Keratinocyte (primary cell): ENCODE measurements around the gene TYRO3. TPM values are rescaled to one million over a fixed set of nuclear protein-coding genes. Genes with fewer than 3 reads are reported as not detected.
"Not testable (repeated sequence)": the region's sequence is repeated elsewhere in the genome, so short reads cannot be mapped to it uniquely, and the experiment has no call there.

Experiments
- DNase-seq: peaks from one replicate; pipeline ENCODE4 v3.0.0-alpha.2; 2011; ENCODE audit warnings: low read depth, missing footprints, low spot score
- FAIRE-seq: peaks from 2 replicates; lab custom pipeline; 2011; peaks lifted over from hg19 to GRCh38; lab: Jason Lieb, UNC
- H2AFZ ChIP-seq: 2 replicates; pipeline ENCODE4 v1.6.0; 2012; ENCODE audit warnings: low read length, control low read depth, inconsistent platforms; ENCODE audit not compliant: control insufficient read depth
- H3K27ac ChIP-seq: 2 replicates; pipeline ENCODE4 v1.5.1; 2011; ENCODE audit warnings: low read length; ENCODE audit not compliant: control insufficient read depth, insufficient read depth
- H3K27me3 ChIP-seq: 3 replicates; pipeline ENCODE4 v1.6.0; 2011; ENCODE audit warnings: low read length; ENCODE audit not compliant: control insufficient read depth, insufficient read depth; ENCODE audit errors: extremely low read depth
- H3K36me3 ChIP-seq, 2 experiments: 2 replicates in 1 of 2; 3 replicates in 1 of 2; pipeline ENCODE4 v1.5.1; 2011; ENCODE audit warnings: low read length in 2 of 2, mild to moderate bottlenecking in 1 of 2; ENCODE audit not compliant: control insufficient read depth in 2 of 2, insufficient read depth in 2 of 2; ENCODE audit errors: extremely low read depth in 1 of 2
- H3K4me1 ChIP-seq: 3 replicates; pipeline ENCODE4 v1.5.1; 2011; ENCODE audit warnings: low read length; ENCODE audit not compliant: control insufficient read depth, insufficient read depth; ENCODE audit errors: extremely low read depth
- H3K4me2 ChIP-seq: 3 replicates; pipeline ENCODE4 v1.6.0; 2011; ENCODE audit warnings: low read depth, low read length; ENCODE audit not compliant: control insufficient read depth, insufficient read depth; ENCODE audit errors: extremely low read depth
- H3K4me3 ChIP-seq, 3 experiments: fragments of 200-600 bp in 1 of 3; sonication (generic) in 1 of 3; 2 replicates in 2 of 3; 3 replicates in 1 of 3; pipeline ENCODE4 v1.5.1; 2011 to 2016; ENCODE audit warnings: low read length in 3 of 3, mild to moderate bottlenecking in 3 of 3, control low read depth in 2 of 3, inconsistent platforms in 1 of 3, low read depth in 1 of 3, mixed read lengths in 1 of 3, mixed run types in 1 of 3, moderate library complexity in 1 of 3; ENCODE audit not compliant: control insufficient read depth in 2 of 3, insufficient read depth in 2 of 3; ENCODE audit errors: extremely low read depth in 1 of 3
- H3K79me2 ChIP-seq: 2 replicates; pipeline ENCODE4 v1.6.0; 2012; ENCODE audit warnings: low read length; ENCODE audit not compliant: control insufficient read depth, insufficient read depth
- H3K9ac ChIP-seq: 3 replicates; pipeline ENCODE4 v1.6.0; 2011; ENCODE audit warnings: low read length; ENCODE audit not compliant: control insufficient read depth, insufficient read depth; ENCODE audit errors: extremely low read depth
- H3K9me1 ChIP-seq: 3 replicates; pipeline ENCODE4 v1.6.0; 2011; ENCODE audit warnings: low read length; ENCODE audit not compliant: control insufficient read depth, insufficient read depth; ENCODE audit errors: extremely low read depth
- H3K9me3 ChIP-seq: 2 replicates; pipeline ENCODE4 v1.5.1; 2012; ENCODE audit warnings: low read depth, low read length; ENCODE audit not compliant: control insufficient read depth
- H4K20me1 ChIP-seq: 3 replicates; pipeline ENCODE4 v1.6.0; 2011; ENCODE audit warnings: low read length; ENCODE audit not compliant: control insufficient read depth, insufficient read depth; ENCODE audit errors: extremely low read depth
- EZH2 ChIP-seq: IDR thresholded peaks from one replicate; pipeline ENCODE4 v1.6.1; 2012; ENCODE audit warnings: inconsistent platforms, mild to moderate bottlenecking, low read length, moderate library complexity
- dilution Hi-C: fragments of 300-500 bp; cut with MboI; formaldehyde crosslinking; loops from one replicate; pipeline ENCODE4 v1.7.0; 2020; ENCODE audit warnings: low sequenced_read_pairs; ENCODE audit not compliant: extremely low pct_ligation_motif_present
- polyA plus RNA-seq, 5 experiments: library from polyadenylated mRNA; depleted of rRNA in 3 of 5; stranded (reverse) in 3 of 5; stranded (forward) in 1 of 5; unstranded in 1 of 5; fragments of >200 nt; gene quantifications; 1 replicate in 1 of 5; 2 replicates in 3 of 5; 3 replicates in 1 of 5; pipeline versions ENCODE4 v1.2.1 to v1.2.3, GENCODE V29; 2011 to 2012; ENCODE audit warnings: missing spikeins in 2 of 5, low read depth in 1 of 5, low replicate concordance in 1 of 5
- TF ChIP-seq, protein P1 (sequence below), 3 experiments: IDR thresholded peaks in 1 of 3; conservative IDR thresholded peaks in 1 of 3; optimal IDR thresholded peaks in 1 of 3; 2 replicates in 2 of 3; 3 replicates in 1 of 3; pipeline versions ENCODE3 to v1.5.1; 2011; ENCODE audit warnings: low read length in 3 of 3, mild to moderate bottlenecking in 3 of 3, moderate library complexity in 2 of 3, control low read depth in 1 of 3, inconsistent platforms in 1 of 3; ENCODE audit not compliant: insufficient read depth in 2 of 3; ENCODE audit errors: extremely low read depth in 1 of 3

The TYRO3 gene
- polyA plus RNA-seq, 1 donor (not counting 4 experiments of a cell fraction or from before 2014, with no cell fraction given), result 9.0 TPM

DNA sequence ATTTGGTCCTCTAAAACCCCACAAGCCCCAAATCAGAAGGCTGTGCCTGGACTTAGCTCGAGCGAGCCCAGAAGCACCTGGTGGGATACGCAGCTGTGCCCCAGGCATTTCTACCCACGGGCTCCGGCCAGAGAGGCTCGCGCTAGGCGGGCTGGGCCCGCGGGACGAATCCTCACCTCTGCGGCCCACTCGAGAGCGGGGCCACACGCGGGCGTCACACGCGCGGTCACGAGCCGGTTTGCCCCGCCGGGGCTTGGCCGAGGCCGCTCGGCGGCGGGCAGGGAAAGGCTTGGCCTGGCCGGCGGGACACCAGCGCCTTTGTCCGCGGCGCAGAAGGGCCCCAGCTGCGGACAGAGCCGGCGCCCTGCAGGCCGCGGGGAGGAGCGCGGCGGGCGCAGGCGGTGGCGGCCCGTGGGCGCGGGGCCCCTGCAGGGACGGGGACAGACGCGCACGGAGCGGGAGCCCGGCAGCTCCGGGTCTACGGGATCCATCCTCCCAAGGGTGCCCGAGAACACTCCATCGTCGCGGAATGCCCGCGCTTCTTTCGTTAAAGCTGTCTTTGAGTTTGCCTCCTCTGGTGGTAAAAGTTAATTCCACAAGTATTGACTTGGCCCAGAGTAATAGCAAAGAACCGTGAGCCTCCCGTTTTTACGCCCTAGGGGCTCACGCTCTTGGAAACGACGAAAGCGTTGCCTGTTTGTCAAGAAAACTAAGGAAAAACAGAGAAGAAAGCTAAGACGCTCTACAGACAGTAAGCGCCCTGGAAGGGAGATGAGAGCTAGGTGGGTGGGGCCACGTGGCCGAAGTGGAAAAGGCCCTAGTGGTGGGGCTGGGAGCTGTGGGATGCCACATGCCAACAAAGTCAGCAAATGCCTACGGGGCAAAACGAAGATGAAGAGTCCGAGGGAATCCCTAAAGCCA, 26.4 kb downstream of the TYRO3 start:
- peak; percentile 20 for FAIRE-seq
- peaks cover 3% of the 10 kb centered on the region for H3K27me3 ChIP-seq
- no peak overlapping the region for H3K27ac ChIP-seq
- H3K4me3 ChIP-seq, result peak overlapping the region in 2 of 3 experiments; percentile 60 to 68
- no peaks in the 10 kb centered on the region for H3K79me2 ChIP-seq
- peaks cover 8% of the 10 kb centered on the region for H3K4me1 ChIP-seq
- DNase-seq, result peak; percentile 2
- TF ChIP-seq, protein P1, sequence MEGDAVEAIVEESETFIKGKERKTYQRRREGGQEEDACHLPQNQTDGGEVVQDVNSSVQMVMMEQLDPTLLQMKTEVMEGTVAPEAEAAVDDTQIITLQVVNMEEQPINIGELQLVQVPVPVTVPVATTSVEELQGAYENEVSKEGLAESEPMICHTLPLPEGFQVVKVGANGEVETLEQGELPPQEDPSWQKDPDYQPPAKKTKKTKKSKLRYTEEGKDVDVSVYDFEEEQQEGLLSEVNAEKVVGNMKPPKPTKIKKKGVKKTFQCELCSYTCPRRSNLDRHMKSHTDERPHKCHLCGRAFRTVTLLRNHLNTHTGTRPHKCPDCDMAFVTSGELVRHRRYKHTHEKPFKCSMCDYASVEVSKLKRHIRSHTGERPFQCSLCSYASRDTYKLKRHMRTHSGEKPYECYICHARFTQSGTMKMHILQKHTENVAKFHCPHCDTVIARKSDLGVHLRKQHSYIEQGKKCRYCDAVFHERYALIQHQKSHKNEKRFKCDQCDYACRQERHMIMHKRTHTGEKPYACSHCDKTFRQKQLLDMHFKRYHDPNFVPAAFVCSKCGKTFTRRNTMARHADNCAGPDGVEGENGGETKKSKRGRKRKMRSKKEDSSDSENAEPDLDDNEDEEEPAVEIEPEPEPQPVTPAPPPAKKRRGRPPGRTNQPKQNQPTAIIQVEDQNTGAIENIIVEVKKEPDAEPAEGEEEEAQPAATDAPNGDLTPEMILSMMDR (optimal IDR thresholded peaks at IDR 0.05 in 1 of 3, IDR thresholded peaks at IDR 0.05 in 1 of 3, conservative IDR thresholded peaks at IDR 0.05 in 1 of 3; ENCODE audit: extremely low read depth in 1 of 3, insufficient read depth in 2 of 3, low read length in 3 of 3), result peak; percentile 10 to 34 (median 30)
- TF ChIP-seq EZH2, result no peak
- no peaks in the 10 kb centered on the region for H3K36me3 ChIP-seq
- peak overlapping the region; percentile 81 for H2AFZ ChIP-seq
- H3K9ac ChIP-seq, result peak overlapping the region; percentile 58
- H3K9me3 ChIP-seq, result no peaks in the 10 kb centered on the region
- no peaks in the 10 kb centered on the region for H4K20me1 ChIP-seq
- dilution Hi-C loops, result no loop called here
- no peaks in the 10 kb centered on the region for H3K9me1 ChIP-seq
- peak overlapping the region; percentile 87 for H3K4me2 ChIP-seq

DNA sequence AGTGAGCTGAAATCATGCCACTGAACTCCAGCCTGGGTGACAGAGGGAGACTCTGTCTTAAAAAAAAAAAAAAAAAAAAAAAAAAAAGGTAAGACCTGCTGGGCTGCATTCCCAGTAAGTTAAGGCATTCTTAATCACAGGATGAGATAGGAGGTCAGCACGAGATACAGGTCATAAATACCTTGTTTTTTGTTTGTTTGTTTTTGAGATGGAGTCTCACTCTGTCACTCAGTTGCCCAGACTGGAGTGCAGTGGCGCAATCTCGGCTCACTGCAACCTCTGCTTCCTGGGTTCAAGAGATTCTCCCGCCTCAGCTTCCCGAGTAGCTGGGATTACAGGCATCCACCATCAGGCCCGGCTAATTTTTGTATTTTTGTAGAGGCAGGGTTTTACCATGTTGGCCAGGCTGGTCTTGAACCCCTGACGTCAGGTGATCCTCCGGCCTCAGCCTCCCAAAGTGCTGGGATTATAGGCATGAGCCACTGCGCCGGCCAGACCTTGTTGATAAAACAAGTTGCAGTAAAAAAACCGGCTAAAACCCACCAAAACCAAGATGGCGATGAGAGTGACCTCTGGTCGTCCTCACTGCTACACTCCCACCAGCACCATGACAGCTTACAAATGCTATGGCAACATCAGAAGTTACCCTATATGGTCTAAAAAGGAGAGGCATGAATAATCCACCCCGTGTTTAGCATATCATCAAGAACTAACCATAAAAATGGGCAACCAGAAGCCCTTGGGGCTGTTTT, 27.7 kb downstream of the TYRO3 start:
- H3K4me3 ChIP-seq, H3K4me2 ChIP-seq, H2AFZ ChIP-seq, dilution Hi-C loops, H3K36me3 ChIP-seq, H3K9me3 ChIP-seq, FAIRE-seq, H3K79me2 ChIP-seq, DNase-seq, H4K20me1 ChIP-seq, H3K9me1 ChIP-seq, H3K27ac ChIP-seq, H3K27me3 ChIP-seq, H3K4me1 ChIP-seq, H3K9ac ChIP-seq: not testable (repeated sequence)

DNA sequence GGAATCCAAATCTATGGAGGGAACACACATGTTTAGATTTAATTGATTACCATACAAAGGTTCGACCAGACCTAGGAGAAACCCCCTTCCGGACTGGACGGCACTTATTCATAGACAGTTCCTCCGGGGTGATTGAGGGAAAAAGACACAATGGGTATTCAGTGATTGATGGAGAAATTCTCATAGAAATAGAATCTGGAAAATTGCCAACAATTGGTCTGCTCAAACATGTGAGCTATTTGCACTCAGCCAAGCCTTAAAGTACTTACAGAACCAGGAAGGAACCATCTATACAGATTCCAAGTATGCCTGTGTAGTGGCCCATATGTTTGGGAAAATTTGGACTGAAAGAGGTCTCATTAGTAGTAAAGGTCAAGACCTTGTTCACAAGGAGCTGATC, 30.0 kb downstream of the TYRO3 start:
- H3K4me2 ChIP-seq, H4K20me1 ChIP-seq, H2AFZ ChIP-seq, H3K27ac ChIP-seq, H3K4me3 ChIP-seq, FAIRE-seq, H3K36me3 ChIP-seq, H3K9ac ChIP-seq, H3K9me3 ChIP-seq, H3K79me2 ChIP-seq, H3K27me3 ChIP-seq, dilution Hi-C loops, H3K9me1 ChIP-seq, DNase-seq: not testable (repeated sequence)
- peaks cover 15% of the 10 kb centered on the region for H3K4me1 ChIP-seq

DNA sequence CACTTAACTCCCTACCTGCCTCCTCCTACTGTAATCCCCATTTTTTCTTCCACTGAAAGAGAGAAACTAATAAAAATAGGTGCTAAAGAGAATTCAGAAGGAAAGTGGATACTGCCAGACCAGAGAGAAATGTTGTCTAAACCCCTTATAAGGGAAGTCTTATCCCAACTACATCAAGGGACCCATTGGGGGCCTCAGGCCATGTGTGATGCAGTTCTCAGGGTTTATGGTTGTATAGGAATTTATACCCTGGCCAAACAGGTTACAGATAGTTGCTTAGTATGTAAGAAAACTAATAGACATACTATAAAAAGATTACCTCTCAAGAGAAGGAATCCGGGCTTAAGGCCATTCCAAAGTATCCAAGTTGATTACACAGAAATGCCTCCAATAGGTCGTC, 30.6 kb downstream of the TYRO3 start:
- H4K20me1 ChIP-seq, H2AFZ ChIP-seq, H3K9me3 ChIP-seq, H3K79me2 ChIP-seq, H3K27me3 ChIP-seq, H3K36me3 ChIP-seq, H3K9me1 ChIP-seq, H3K9ac ChIP-seq, DNase-seq, H3K27ac ChIP-seq, H3K4me2 ChIP-seq, FAIRE-seq, dilution Hi-C loops, H3K4me3 ChIP-seq: not testable (repeated sequence)
- H3K4me1 ChIP-seq, result peaks cover 15% of the 10 kb centered on the region
